ENCODE results near the gene CNOT2.

The CNOT2 gene

DNA sequence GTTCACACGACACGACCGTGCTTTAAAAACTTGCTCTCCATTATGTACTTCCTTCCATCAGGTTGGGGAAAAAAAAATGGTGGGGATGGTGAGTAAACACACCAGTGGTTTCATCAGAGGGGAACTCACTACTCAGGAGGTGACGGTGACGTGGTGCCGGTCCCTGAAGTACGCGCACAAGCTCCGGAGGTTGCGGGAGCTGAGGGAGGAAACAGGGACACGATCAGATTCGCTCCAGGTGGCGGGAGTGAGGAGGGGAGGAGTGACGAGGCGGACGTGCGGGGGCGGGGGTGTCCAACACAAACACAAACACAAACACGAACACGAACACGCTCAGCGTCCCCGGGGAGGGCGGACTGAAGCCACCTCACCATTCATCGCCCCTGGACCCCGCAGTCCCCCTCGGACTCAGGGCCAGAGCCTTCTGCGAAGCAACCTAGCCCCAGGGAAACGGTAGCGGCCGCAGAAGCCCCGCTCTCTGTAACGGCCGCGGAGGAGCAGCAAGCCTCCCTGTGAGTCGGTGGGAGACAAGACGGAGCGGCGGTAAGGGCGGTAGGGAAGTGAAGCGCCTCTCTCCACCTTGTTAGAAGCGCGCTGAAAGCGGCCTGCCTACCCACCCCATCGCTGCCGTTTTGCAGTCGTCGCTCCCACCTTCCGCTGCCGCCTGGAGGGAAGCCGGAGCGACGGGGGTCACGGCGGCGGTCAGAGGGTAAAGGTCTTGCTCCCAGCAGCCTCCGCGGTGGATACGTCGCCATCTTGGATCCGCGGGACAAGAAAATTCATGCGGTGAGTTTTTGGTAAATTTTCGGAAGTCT lies at the start of gene CNOT2:
Gene CNOT2, plus strand, starts transcription at position 739 of the 815 bp plus-strand sequence. CDS start 34,794 bp downstream, outside the sequence.
- peak; percentile 89 for DNase-seq

GRCh38 chr12:70194076-70194475 lies 49.2 kb upstream of the CNOT2 start:
- DNase-seq = no peak

- no peak for DNase-seq
Observed at GRCh38 chr12:70196811-70197281, 46.4 kb upstream of the CNOT2 start.

GRCh38 chr12:70197345-70197744 lies 45.9 kb upstream of the CNOT2 start:
- no peak for DNase-seq

DNA sequence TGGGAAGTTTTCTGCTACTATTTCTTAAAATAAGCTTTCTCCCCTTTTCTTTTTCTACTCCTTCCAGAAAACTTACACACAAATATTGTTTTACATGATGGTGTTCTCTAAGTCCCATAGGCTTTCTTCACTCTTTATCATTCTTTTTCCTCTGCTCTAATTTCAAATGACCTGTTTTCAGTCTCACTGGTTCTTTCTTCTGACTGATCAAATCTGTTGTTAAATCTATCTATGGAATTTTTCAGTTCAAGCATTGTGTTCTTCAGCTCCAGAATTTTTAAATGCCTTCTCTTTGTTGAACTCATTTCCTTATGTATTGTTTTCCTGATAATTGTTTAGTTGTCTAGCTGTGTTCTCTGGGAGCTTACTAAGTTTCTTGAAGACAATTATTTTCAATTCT lies 29.5 kb upstream of the CNOT2 start:
- DNase-seq = no peak

- no peak for DNase-seq
Observed at GRCh38 chr12:70214972-70215617, 28.1 kb upstream of the CNOT2 start.

- DNase-seq = no peak
Observed at GRCh38 chr12:70217416-70217815, 25.8 kb upstream of the CNOT2 start.

- no peak for DNase-seq
Observed at GRCh38 chr12:70221626-70222025, 21.6 kb upstream of the CNOT2 start.

DNA sequence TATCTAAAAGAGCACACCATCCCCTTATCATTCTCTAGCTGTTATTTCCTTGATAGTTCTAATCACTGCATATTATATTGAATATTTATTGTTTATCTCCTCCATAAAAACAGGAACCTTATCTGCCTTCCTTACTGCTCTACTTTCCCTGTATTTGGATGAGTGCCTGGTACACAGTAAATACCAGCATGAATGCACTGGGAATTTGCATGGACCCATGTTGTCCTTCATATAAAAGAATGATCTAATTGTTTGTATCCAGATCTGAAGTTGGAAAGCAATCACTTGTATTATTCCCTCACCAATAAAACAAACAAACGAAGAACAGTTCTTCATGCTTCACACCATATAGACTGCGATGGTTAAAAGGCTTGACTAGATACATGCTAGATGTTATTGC lies 15.3 kb upstream of the CNOT2 start:
- DNase-seq = no peak

GRCh38 chr12:70230934-70231606 lies 12.2 kb upstream of the CNOT2 start:
- DNase-seq = no peak

DNA sequence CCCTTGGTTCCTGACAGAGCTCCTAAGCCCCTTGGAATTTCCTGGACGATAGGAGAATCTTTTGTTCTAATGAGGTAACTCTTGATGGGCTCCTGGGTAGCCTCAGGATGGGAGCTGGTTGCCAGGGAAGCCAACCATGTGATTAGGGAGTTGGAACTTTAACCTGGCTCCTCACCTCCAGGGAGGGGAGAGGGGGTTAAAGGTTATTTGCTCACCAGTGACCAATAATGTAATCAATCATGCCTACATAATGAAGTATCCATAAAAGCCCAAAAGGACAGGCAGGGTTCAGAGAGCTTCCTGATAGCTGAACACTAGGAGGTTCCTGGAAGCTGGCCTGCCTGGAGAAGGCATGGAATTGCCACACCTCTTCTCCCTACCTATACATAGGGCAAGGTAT lies 6.2 kb upstream of the CNOT2 start:
- no peak for DNase-seq

- DNase-seq = no peak
Observed at GRCh38 chr12:70240673-70241072, 2.6 kb upstream of the CNOT2 start.

DNA sequence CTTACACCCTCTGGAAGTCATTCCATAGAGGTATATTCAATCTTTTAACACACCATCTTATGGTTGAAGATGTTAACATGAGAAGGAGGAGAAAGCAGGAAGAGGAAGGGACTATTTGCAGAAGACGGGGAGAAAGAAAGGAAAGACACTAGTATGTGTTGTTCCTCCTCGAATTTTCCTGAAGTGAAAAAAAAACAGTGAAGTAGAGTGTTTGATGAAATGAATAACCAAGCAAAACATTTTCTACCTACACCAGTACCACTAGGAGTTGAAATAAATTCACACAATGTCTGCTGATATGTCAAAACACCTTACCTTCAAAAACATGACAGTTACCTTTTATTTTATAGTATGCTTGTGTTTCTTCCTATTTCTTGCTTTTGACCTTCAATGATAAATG lies 1.4 kb upstream of the CNOT2 start:
- DNase-seq = no peak

DNA sequence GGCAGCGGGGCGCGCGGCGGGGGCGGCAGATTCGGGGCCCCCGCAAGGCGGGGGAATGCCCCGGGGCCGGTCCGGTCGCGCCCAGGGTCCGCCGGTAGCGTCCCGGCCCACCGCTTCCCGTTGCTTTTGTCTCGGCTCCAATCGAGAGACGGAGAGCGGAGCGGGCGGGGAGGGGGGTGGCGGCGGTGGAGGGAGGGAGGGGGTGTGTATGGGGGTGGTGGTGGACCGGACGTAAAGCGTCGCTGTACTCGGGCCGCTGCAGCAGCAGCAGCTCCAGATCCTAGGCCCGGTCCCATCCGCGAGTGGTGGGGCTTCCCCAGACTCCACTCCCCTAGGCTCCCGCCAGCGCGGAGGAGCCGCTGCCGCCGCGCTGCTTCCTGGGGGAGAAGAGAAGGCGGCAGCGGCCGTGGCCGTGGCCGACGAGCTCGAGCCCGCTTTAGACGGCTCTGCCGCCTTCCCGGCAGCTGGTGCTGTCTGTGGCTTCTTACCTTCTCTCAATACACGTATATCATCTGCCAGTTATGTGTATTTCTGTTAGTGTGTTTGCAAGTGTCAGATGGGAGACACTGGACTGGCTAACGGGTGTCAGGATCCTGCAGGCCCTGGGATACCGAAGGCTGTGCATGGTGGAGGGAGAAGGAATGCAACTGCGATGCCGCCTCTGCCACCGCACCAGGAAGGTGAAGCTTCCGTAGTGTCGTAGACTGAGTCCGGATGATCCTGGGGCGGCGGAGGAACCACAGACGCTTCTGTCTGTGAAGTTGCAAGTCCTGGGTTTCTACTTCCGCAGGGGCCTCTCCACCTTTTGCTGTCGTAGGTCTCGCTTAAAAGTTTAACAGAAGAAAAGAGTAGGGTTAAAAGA lies 508 bp downstream of the CNOT2 start:
- peak; percentile 62 for DNase-seq

GRCh38 chr12:70244409-70244808 lies 1.2 kb downstream of the CNOT2 start:
- no peak for DNase-seq

DNA sequence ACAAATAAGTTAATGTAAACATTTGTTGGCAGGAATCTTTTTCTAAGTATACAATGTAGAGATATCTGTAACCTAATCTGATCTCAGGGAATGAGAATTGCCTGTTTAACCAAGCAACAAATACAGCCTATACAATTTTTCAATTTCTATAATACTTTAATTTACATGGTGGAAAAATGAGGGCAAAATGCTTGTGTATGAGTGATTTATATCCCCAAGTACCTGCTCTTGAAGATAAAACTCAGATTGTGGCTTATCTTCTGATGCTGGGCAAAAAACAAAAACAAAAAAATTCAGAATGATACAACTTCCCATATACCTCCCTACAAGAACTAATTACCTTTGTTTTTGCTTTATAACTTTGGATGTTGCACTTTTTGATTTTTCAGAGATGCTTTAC lies 2.2 kb downstream of the CNOT2 start:
- DNase-seq = no peak

- no peak for DNase-seq
Observed at GRCh38 chr12:70246580-70246979, 3.3 kb downstream of the CNOT2 start.

DNA sequence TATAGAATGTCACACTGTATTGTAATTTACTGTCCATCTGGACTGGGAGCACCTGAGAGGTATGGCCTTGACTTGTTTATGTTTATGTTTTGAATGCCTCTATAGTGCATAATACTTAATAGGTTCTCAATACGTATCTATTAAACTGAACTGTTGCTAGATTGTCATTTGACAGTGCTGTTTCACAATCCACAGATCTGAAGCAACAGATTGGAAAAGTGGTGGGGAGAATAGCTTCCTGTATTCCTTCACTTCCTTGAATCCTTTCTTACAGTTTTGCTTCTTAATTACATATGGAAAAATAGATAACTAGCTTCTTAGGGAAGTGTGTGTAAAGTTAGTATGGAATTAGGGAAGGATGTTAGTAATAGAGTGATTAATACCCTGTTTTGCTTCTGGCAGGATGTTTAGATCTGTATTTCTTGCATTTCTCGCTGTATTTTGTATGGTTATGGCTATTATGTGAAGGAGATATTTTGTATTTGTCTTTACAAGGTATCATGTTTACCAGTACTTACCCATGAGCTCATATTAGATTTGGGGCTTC lies 4.5 kb downstream of the CNOT2 start:
- DNase-seq = no peak

- no peak for DNase-seq
Observed at GRCh38 chr12:70248876-70249275, 5.6 kb downstream of the CNOT2 start.

- no peak for DNase-seq
Observed at GRCh38 chr12:70249903-70250302, 6.7 kb downstream of the CNOT2 start.

DNA sequence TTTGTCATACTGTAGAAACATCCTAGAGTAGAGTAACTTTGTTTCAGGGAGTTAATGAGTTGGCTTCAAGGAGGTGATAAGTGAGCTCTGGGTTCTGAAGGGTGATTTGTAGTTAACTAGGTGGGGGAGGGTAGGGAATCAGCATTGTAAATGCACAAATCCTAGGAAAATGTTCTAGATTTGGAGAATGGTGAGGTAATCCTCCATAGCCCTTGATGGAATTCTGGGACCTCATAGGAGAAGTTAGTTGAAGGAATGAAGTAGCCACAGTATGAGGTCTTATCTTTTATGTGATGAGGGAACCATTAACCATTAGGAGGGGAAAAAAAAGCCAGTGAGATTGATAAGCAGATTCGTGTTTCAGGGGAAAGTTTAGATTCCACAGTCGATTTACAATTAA lies 8.0 kb downstream of the CNOT2 start:
- no peak for DNase-seq

DNA sequence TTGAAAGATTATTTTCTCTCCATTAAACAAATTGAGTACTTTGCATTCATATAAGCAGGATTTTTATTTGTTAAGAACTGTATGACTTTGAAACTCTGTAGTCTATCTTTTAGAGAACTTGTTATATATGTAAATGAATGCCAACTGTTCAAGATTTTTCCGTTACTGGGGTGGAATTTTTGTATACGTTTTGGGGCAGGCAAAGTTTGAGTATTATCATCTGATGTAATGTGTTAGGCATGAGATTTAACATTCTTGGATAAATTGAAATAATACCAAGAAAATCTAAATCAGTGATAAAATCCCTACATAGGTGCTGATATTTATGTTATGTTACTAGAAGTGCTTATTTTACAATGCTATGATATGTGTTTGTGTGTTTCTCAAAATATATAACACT lies 8.4 kb downstream of the CNOT2 start:
- no peak for DNase-seq

- no peak for DNase-seq
Observed at GRCh38 chr12:70252832-70253231, 9.6 kb downstream of the CNOT2 start.
